Stimulated activated CD8-positive, alpha-beta memory T cell treated with anti-CD3 and anti-CD28 coated beads, Interleukin-4, amount 100 ng/mL, for 4 hours (primary cell): Measurements from ENCODE around the gene APOE.
A peak's percentile ranks its signal among the peaks of the same experiment; 100 is the strongest.
"Not testable (repeated sequence)": the region's sequence is repeated elsewhere in the genome, so short reads cannot be mapped to it uniquely, and the experiment has no call there.

Source experiments
- DNase-seq, 2 donors: peaks; one replicate each; pipeline ENCODE4 v3.0.0-alpha.2; 2020; ENCODE audit warnings: low read depth in 2 of 2, low spot score in 1 of 2

Gene APOE

DNA sequence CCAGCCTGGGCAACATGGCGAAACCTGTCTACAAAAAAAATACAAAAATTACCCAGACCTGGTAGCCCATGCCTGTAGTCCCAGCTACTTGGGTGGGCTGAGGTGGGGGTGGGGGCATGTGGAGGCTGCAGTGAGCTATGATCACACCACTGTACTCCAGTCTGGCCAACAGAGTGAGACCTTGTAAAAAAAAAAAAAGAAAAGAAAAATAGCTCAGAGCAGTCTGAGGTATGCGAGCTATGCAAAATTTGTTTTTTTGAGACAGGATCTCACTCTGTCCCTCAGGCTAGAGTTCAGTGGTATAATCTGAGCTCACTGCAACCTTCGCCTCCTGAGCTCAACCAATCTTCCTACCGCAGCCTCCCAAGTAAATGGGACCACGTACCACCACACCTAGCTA is 21.7 kb upstream of the APOE start:
- no peak for DNase-seq

DNA sequence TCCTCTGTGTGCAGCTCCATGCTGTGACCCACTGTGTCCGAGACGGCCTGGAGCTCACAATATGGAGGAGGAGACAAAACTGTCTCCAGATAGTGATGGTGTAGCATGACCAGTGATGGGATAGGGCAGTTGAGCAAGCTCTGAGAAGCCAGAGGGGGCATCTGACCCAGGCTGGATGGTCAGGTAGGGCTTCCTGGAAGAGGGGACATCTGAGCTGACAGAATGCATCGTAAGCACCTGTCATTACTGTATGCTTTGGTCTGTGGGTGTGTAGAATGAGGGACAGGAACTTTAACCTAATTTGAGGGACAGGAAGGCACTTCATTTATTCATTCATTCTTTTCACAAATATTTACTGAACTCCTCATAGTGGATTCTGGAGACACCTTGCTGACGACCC is 21.0 kb upstream of the APOE start:
- no peak for DNase-seq

DNA sequence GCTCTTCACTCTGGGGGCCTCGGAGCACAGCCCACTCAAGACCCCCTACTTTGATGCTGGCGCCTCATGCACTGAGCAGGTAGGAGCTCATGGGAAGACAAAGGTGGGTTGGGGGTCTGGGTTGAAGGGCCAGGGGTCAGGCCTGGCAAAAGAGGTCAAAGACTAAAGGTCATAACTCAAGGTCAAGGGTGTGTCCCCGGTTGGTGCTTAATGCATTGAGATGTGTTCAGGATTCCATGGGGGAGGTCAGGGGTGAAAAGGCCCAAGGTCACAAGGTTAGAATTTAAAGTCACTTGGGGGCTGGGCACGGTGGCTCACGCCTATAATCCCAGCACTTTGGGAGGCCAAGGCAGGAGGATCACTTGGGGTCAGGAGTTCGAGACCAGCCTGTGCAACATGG is 19.5 kb upstream of the APOE start:
- no peak for DNase-seq

DNA sequence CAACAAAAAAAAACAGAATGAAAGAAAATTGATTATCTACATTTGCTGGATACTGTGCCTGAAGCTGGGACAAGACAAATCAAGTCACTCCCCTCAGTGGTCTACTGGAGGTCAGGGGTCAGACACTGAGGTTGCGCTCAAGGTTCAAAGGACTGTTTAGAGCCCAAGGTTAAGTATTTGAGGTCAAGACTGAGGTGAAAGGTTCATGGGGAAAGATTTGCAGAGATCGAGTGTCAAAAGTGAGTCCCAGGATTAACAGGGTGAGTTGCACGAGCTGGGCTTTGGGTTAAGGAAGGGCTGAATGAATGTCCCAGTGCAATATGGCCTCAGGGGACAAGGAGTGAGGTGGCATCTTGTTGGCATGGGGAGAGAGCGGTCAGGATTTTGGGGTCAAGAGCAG is 17.9 kb upstream of the APOE start:
- DNase-seq, result no peak

DNA sequence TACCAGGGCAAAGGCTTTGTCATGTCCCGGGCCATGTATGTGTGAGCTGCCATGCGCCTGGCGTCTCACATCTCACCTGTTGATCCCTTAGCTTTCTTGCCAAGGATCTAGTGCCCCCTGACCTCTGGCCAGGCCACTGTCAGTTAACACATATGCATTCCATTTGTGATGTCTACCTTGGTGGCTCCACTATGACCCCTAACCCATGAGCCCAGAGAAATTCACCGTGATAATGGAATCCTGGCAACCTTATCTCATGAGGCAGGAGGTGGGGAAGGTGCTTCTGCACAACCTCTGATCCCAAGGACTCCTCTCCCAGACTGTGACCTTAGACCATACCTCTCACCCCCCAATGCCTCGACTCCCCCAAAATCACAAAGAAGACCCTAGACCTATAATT is 17.3 kb upstream of the APOE start:
- DNase-seq, result not testable (repeated sequence)

DNA sequence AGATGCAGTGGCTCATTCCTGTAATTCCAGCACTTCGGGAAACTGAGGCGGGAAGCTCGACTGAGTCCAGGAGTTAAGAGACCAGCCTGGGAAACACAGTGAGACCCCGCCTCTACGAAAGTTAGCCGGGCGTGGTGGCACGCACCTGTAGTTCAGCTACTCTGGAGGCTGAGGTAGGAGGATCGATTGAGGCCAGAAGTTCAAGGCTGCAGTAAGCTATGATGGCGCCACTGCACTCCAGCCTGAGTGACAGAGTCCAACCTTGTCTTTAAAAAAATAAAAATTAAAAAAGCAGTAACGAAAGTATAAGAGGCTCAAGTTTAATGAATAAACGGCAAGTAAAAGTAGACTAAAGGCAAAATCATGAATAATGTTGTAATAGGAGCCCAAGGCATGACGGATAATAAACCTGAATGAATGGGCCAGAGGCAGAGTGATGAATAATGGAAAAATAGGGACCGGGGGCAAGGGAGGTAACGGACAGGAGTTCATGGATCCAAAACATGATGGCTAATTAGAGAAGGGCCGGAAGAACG is 15.7 kb upstream of the APOE start:
- DNase-seq, result no peak

DNA sequence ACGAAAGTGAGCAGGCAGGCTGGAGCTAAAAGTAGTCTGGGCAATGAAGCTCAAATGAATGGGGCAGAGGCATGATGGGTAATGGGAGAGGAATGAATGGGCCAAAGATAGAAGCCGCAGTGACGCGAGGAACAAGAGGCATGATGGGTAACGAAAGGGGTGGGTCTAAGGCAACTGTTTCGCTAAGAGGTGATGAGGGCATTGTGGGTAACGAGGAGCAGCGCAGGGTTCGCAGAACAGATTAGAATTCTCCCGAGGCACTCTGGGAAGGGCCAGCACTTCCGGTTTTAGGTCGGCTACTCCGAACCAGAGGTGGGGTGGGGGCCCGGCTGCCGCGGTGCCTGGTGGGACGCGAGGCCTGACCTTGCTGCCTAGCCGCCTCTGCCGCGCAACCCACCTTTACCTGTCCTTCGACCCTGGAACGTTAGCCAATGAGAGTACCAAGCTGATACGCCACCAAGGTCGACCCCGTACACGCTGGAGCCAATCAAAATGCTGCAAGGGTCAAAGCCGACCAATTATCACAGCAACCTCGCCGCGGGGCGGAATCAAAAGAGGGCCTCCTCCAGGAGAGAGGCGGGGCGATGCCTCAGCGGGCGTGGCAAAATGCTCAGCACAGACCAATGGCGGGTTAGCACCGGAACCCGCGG is 15.1 kb upstream of the APOE start:
- DNase-seq, result peak in 1 of 2 donors; percentile 100

DNA sequence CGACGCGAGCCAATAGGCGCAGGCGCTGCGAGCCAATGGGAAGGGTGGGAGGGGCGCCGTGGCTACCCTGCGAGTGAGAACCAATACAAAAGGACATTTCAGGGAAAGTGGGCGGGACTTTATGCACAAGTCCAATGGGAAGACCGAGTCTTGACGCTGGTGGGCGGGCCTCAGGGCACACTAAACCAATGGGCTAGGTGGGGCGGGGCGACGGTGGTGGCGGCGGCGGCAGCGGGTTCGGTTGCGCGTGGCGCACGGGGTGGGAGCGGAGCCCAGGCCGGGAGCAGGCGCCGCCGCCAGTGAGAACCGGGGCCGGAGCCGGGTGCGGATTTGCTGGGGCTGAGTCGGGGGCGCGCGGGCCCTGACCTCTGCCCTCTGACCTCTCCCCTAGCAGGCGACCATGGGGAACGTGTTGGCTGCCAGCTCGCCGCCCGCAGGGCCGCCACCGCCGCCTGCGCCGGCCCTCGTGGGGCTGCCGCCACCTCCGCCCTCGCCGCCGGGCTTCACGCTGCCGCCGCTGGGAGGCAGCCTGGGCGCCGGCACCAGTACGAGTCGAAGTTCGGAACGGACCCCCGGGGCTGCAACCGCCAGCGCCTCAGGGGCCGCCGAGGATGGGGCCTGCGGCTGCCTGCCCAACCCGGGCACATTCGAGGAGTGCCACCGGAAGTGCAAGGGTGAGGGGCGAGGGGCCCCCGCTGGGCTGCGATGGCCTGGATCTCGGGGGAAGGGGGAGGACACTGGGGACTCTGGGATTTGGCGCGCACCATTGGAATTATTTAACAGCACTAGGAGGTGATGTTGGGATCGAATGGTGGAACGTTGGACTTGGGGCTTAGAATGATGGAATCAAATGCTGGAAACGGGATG is 14.3 kb upstream of the APOE start, which contains the start of gene TOMM40:
Gene TOMM40, plus strand, starts transcription at position 239 of the 867 bp plus-strand sequence. Its CDS starts 162 bp downstream, at position 401.
- DNase-seq, result peak in 1 of 2 donors; percentile 100

DNA sequence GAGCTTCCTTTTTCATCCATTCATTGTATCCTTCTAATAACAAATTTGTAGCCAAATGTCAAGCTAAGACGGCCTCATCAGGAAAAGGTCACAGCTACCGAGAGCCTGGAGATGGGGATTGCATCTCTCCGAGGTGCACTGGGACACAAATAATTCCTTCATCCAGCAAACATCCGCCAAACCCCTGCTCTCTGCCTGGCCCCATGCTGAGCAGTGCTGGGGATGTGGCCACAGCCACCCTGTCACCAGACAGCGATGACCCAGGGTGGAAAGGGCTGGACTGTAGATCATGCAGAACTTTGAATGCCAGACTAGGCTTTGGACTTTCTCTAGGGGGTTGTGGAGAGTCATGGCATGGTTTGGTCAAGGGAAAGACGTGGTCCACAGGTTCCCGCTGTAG is 12.7 kb upstream of the APOE start:
- DNase-seq, result no peak

DNA sequence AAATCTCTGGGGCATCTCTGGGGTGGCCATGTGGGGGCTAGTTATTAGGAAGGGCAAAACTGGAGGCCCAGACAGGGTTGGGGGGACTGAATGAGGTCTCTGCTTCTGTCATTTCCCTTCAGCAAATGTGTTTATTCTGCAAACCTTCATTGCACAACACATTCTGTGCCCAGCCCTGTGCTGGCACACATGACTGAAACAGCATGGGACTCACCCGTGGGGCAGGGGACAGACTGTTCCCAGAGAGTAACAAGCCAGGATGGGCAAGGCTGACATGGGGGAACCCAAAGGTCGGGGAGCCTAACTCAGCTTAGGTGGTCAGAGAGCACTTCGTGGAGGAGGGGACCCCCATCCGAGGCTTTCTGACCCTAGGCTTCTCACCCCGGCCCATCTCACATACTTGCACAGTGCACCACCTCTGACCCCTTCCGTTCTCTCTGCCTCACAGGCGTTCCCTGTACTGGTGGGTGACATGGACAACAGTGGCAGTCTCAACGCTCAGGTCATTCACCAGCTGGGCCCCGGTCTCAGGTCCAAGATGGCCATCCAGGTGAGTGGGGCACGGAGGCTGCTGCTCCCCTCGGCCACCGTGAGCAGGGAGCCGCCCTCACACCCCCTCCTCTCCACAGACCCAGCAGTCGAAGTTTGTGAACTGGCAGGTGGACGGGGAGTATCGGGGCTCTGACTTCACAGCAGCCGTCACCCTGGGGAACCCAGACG is 12.1 kb upstream of the APOE start:
- no peak for DNase-seq

DNA sequence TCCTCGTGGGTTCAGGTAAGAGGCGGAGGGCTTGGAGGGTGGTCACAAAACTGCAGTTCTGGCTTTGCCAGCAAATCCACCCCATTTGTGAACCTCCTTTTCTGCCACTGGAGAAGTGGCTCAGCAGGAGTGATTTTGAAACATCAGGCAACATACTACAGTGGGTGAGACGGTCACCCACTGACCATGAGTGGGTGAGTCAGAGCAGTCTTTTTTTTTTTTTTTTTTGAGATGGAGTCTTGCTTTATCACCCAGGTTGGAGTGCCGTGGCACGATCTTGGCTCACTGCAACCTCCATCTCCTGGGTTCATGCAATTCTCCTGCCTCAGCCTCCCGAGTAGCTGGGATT is 11.6 kb upstream of the APOE start:
- no peak for DNase-seq

DNA sequence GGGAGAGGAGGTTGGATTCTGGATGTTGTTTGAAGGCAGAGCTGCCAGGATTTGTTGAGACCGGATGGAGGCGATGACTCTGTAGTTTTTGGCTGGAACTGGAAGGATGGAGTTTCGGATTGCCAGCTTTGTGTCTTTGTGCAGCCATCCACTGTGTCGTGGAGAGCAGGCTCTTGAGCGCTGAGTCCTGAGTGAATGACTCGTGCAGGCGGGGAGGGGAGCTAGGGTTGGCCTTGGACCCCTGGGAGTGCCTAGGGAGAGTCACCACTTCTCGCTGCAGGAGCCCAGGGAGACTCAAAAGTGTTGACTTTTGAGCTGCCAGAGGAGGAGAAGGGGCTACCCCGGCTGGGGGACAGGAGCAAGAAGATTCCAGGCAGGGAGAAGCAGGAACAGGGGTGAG is 10.7 kb upstream of the APOE start:
- no peak for DNase-seq

DNA sequence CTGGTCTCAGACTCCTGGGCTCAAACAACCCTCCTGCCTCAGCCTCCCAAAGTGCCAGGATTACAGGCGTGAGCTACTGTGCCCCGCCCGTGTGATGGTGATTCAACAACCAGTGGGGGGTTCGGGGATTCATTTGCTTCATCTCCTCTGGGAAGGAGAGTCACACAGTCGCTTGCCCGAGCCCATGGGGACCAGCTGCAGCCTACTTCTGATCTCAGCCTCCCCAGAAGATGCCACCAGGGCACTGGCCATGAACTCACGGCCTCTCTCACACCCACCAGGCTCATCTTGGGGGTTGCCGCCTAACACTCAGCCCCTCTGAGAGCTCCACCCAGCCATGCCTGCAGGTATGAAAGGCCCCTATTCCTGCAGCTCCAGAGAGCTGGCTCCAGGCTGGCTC is 7.8 kb upstream of the APOE start:
- no peak for DNase-seq

DNA sequence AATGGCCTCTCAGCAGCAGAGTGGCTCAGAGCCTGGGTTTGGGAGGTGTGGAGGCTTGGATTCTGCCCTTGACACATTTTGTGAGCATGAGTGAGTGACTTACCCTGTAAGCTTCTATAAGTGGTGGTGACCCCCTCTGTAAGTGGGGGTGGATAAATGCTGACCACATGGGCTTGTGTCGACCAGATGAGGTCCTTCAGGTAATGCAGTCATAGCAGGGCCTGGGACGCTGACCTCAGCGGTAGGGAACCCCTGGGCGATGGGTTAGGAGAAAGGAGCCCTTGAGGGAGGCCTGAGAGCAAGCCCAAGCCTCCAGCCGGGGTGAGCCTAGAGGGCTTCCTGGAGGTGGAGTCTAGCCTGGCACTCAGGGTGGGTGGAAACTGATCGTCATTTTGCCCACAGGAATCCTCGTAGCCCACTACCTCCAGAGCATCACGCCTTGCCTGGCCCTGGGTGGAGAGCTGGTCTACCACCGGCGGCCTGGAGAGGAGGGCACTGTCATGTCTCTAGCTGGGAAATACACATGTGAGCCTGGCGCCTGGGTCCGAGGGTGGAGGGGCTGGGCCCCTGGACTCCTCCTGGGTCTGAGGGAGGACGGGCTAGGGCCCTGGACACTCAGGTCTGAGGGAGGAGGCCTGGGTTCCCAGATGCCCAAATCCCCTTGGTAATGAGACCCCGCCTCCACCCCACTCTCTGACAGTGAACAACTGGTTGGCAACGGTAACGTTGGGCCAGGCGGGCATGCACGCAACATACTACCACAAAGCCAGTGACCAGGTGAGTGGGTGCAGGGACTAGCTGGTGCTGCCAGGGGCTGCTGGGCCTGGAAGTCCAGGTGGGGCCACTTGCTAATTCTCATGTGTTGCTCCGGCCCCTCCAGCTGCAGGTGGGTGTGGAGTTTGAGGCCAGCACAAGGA is 5.0 kb upstream of the APOE start:
- DNase-seq, result no peak

DNA sequence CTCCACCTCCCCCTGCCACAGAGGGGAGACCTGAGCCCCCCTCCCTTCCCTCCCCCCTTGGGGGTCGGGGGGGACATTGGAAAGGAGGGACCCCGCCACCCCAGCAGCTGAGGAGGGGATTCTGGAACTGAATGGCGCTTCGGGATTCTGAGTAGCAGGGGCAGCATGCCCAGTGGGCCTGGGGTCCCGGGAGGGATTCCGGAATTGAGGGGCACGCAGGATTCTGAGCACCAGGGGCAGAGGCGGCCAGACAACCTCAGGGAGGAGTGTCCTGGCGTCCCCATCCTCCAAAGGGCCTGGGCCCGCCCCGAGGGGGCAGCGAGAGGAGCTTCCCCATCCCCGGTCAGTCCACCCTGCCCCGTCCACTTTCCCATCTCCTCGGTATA is 2.4 kb upstream of the APOE start:
- DNase-seq, result no peak

DNA sequence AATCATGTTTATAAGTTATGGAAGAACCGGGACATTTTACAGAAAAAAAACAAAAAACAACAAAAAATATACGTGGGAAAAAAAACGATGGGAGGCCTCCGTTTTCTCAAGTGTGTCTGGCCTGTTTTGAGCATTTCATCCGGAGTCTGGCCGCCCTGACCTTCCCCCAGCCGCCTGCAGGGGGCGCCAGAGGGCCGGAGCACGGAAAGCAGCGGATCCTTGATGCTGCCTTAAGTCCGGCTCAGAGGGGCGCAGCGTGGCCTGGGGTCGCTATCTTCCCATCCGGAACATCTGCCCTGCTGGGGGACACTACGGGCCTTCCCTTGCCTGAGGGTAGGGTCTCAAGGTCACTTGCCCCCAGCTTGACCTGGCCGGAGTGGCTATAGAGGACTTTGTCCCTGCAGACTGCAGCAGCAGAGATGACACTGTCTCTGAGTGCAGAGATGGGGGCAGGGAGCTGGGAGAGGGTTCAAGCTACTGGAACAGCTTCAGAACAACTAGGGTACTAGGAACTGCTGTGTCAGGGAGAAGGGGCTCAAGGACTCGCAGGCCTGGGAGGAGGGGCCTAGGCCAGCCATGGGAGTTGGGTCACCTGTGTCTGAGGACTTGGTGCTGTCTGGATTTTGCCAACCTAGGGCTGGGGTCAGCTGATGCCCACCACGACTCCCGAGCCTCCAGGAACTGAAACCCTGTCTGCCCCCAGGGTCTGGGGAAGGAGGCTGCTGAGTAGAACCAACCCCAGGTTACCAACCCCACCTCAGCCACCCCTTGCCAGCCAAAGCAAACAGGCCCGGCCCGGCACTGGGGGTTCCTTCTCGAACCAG is 1.8 kb upstream of the APOE start:
- peak; percentile 27 to 60 for DNase-seq

DNA sequence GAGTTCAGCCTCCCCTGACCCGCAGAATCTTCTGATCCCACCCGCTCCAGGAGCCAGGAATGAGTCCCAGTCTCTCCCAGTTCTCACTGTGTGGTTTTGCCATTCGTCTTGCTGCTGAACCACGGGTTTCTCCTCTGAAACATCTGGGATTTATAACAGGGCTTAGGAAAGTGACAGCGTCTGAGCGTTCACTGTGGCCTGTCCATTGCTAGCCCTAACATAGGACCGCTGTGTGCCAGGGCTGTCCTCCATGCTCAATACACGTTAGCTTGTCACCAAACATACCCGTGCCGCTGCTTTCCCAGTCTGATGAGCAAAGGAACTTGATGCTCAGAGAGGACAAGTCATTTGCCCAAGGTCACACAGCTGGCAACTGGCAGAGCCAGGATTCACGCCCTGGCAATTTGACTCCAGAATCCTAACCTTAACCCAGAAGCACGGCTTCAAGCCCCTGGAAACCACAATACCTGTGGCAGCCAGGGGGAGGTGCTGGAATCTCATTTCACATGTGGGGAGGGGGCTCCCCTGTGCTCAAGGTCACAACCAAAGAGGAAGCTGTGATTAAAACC is 1.1 kb upstream of the APOE start:
- DNase-seq, result no peak

DNA sequence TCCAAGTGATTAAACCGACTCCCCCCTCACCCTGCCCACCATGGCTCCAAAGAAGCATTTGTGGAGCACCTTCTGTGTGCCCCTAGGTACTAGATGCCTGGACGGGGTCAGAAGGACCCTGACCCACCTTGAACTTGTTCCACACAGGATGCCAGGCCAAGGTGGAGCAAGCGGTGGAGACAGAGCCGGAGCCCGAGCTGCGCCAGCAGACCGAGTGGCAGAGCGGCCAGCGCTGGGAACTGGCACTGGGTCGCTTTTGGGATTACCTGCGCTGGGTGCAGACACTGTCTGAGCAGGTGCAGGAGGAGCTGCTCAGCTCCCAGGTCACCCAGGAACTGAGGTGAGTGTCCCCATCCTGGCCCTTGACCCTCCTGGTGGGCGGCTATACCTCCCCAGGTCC is 2.0 kb downstream of the APOE start:
- no peak for DNase-seq

DNA sequence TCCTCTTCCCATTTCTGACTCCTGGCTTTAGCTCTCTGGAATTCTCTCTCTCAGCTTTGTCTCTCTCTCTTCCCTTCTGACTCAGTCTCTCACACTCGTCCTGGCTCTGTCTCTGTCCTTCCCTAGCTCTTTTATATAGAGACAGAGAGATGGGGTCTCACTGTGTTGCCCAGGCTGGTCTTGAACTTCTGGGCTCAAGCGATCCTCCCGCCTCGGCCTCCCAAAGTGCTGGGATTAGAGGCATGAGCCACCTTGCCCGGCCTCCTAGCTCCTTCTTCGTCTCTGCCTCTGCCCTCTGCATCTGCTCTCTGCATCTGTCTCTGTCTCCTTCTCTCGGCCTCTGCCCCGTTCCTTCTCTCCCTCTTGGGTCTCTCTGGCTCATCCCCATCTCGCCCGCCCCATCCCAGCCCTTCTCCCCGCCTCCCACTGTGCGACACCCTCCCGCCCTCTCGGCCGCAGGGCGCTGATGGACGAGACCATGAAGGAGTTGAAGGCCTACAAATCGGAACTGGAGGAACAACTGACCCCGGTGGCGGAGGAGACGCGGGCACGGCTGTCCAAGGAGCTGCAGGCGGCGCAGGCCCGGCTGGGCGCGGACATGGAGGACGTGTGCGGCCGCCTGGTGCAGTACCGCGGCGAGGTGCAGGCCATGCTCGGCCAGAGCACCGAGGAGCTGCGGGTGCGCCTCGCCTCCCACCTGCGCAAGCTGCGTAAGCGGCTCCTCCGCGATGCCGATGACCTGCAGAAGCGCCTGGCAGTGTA is 2.7 kb downstream of the APOE start:
- DNase-seq, result no peak
